C4-2B (cell line): ENCODE results near the gene BIRC2.
A peak's percentile ranks its signal among the peaks of the same experiment; 100 is the strongest.

Experiments used
- H3K27ac ChIP-seq: fragments of 450-650 bp; 2 replicates; pipeline ENCODE4 v1.5.1; 2017
- CTCF ChIP-seq: fragments of 450-650 bp; conservative IDR thresholded peaks from 2 replicates; pipeline ENCODE4 v1.5.1; 2017; ENCODE audit warnings: mild to moderate bottlenecking
- ZFX ChIP-seq: fragments of 450-650 bp; IDR thresholded peaks from 2 replicates; pipeline ENCODE4 v1.6.1; 2017

The BIRC2 gene

GRCh38 chr11:102426570-102426969 is 79.6 kb downstream of the BIRC2 start:
- TF ChIP-seq CTCF (no peak), ZFX (no peak)
- H3K27ac ChIP-seq = no peak overlapping the region

GRCh38 chr11:102427068-102427467 is 80.1 kb downstream of the BIRC2 start:
- no peak for TF ChIP-seq ZFX
- TF ChIP-seq CTCF = no peak
- H3K27ac ChIP-seq = peak overlapping the region; percentile 23; the same call in 1 of the 2 replicates
